ENCODE results near the gene EGFL8.
"Not testable (repeated sequence)": the region's sequence is repeated elsewhere in the genome, so short reads cannot be mapped to it uniquely, and the experiment has no call there.

Gene EGFL8

GRCh38 chr6:32204268-32204715, 39.9 kb downstream of the EGFL8 start:
- no peak overlapping the region for H3K4me3 ChIP-seq (ENCODE audit: low read length)
- no peak for DNase-seq (ENCODE audit: low read depth, low spot score)

GRCh38 chr6:32208996-32209395, 44.6 kb downstream of the EGFL8 start:
- no peak overlapping the region for H3K4me3 ChIP-seq (ENCODE audit: low read length)
- no peak for DNase-seq (ENCODE audit: low read depth, low spot score)

GRCh38 chr6:32210191-32210601, 45.8 kb downstream of the EGFL8 start:
- no peak overlapping the region for H3K4me3 ChIP-seq (ENCODE audit: low read length)
- DNase-seq (ENCODE audit: low read depth, low spot score) = no peak

- H3K4me3 ChIP-seq (ENCODE audit: low read length); DNase-seq (ENCODE audit: low read depth, low spot score): not testable (repeated sequence)
Measured at GRCh38 chr6:32211432-32211831, 47.0 kb downstream of the EGFL8 start.

GRCh38 chr6:32212076-32212760, 47.8 kb downstream of the EGFL8 start:
- no peak overlapping the region for H3K4me3 ChIP-seq (ENCODE audit: low read length)
- no peak for DNase-seq (ENCODE audit: low read depth, low spot score)

- no peak overlapping the region for H3K4me3 ChIP-seq (ENCODE audit: low read length)
- no peak for DNase-seq (ENCODE audit: low read depth, low spot score)
Measured at GRCh38 chr6:32213649-32214048, 49.3 kb downstream of the EGFL8 start.

- DNase-seq (ENCODE audit: low read depth, low spot score) = no peak
- H3K4me3 ChIP-seq (ENCODE audit: low read length) = no peak overlapping the region
Measured at GRCh38 chr6:32214126-32214525, 49.7 kb downstream of the EGFL8 start.

GRCh38 chr6:32215617-32216016, 51.2 kb downstream of the EGFL8 start:
- no peak overlapping the region for H3K4me3 ChIP-seq (ENCODE audit: low read length)
- DNase-seq (ENCODE audit: low read depth, low spot score) = no peak

- no peak overlapping the region for H3K4me3 ChIP-seq (ENCODE audit: low read length)
- DNase-seq (ENCODE audit: low read depth, low spot score) = no peak
Measured at GRCh38 chr6:32216285-32216684, 51.9 kb downstream of the EGFL8 start.

GRCh38 chr6:32216998-32217397, 52.6 kb downstream of the EGFL8 start:
- DNase-seq (ENCODE audit: low read depth, low spot score) = no peak
- H3K4me3 ChIP-seq (ENCODE audit: low read length) = no peak overlapping the region

Measured in Jurkat, Clone E6-1 (cell line).